Measurements from ENCODE around the gene SLC25A4.

- TF ChIP-seq POLR2A (IDR thresholded peaks at IDR 0.05; ENCODE audit: low read length) = no peak
- no peak for TF ChIP-seq GATA1 (IDR thresholded peaks at IDR 0.05; ENCODE audit: low read depth, low read length)
Measured at GRCh38 chr4:185139736-185140135, 3.3 kb upstream of the SLC25A4 start.
